ENCODE measurements around the gene SPAG17. TPM values are rescaled to one million over a fixed set of nuclear protein-coding genes. Genes with fewer than 3 reads are reported as not detected.

SPAG17 gene
- total RNA-seq, 1 donor from 2014 or later, result 0.30 TPM

DNA sequence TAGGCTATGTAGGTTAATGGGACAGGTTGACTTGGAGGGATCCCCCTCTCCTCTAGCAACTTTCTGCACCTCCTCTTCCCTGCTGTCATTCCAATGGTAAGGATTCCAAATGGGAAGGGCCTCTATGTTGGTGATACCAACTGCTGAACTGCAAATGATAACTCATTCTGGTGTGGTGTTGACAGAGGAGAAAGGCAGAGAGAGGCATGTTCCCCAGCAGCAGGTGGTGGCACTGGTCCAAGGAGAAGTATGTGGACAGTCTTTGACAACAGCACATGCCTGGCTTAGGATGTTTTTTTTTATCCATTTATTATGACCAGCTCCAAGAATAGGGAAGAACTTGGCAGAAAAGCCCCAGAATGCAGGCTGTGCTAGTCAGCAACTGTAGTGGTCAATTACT, 19.6 kb upstream of the SPAG17 start:
- H3K4me1 Mint-ChIP-seq (ENCODE audit: low read depth), result peaks cover 12% of the 10 kb centered on the region
- no peaks in the 10 kb centered on the region for H3K9me3 Mint-ChIP-seq (ENCODE audit: low read depth)
- H3K36me3 Mint-ChIP-seq (ENCODE audit: low read depth), result no peaks in the 10 kb centered on the region
- no peak for DNase-seq (ENCODE audit: low spot score)
- no peaks in the 10 kb centered on the region for H3K27me3 Mint-ChIP-seq (ENCODE audit: low read depth)
- no peak overlapping the region for H3K27ac Mint-ChIP-seq (ENCODE audit: unreplicated experiment)
- TF ChIP-seq, protein P1, sequence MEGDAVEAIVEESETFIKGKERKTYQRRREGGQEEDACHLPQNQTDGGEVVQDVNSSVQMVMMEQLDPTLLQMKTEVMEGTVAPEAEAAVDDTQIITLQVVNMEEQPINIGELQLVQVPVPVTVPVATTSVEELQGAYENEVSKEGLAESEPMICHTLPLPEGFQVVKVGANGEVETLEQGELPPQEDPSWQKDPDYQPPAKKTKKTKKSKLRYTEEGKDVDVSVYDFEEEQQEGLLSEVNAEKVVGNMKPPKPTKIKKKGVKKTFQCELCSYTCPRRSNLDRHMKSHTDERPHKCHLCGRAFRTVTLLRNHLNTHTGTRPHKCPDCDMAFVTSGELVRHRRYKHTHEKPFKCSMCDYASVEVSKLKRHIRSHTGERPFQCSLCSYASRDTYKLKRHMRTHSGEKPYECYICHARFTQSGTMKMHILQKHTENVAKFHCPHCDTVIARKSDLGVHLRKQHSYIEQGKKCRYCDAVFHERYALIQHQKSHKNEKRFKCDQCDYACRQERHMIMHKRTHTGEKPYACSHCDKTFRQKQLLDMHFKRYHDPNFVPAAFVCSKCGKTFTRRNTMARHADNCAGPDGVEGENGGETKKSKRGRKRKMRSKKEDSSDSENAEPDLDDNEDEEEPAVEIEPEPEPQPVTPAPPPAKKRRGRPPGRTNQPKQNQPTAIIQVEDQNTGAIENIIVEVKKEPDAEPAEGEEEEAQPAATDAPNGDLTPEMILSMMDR (IDR thresholded peaks at IDR 0.05), result no peak
- no peak overlapping the region for H3K4me3 Mint-ChIP-seq (ENCODE audit: unreplicated experiment)

DNA sequence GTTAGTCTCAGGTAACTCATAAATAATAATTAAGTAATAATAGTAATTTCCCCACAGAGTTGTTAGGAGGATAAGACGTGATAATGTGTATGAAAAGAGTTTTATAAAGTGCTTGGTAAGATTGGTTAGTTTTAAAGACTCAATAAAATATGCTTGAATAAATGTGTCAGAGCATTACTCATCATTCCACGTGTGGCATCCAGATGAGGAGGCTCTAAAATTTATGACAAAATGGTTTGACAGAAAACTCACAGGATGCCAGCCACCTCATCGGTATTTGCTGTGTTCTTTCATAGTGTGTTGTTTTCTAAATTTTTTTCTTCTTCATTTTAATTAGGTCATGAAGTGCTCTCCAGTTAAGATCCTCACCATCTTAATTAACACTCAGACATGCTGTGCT, 19.1 kb upstream of the SPAG17 start:
- Mint-ChIP-seq H3K27me3 (ENCODE audit: low read depth) (no peaks in the 10 kb centered on the region), H3K36me3 (ENCODE audit: low read depth) (no peaks in the 10 kb centered on the region), H3K4me1 (ENCODE audit: low read depth) (peaks cover 12% of the 10 kb centered on the region), H3K9me3 (ENCODE audit: low read depth) (no peaks in the 10 kb centered on the region), H3K4me3 (ENCODE audit: unreplicated experiment) (no peak overlapping the region), H3K27ac (ENCODE audit: unreplicated experiment) (no peak overlapping the region)
- DNase-seq (ENCODE audit: low spot score), result no peak
- TF ChIP-seq, protein P1 (IDR thresholded peaks at IDR 0.05), result no peak

DNA sequence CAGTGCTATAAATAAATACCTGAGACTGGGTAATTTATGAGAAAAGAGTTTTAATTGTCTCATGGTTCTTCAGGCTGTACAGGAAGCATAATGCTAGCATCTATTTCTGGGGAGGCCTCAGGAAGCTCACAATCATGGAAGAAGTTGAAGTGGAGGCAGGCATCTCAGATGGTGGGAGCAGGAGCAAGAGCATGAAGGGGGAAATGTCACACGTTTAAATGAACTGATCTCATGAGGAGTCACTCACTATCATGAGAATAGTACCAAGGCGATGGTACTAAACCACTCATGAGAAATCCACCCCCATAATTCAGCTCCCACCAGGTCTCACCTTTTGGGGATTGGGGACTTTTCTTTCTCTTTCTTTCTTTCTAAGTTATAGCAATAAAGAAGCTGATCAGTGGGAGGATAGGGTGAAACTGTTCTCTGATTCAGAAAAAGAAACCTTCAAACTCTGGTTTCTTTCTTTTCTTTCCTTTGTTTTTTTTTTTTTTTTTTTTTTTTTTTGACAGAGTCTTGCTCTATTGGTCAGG, 17.1 kb upstream of the SPAG17 start:
- Mint-ChIP-seq H3K4me3 (ENCODE audit: unreplicated experiment) (no peak overlapping the region), H3K9me3 (ENCODE audit: low read depth) (no peaks in the 10 kb centered on the region), H3K27me3 (ENCODE audit: low read depth) (no peaks in the 10 kb centered on the region), H3K27ac (ENCODE audit: unreplicated experiment) (no peak overlapping the region), H3K36me3 (ENCODE audit: low read depth) (no peaks in the 10 kb centered on the region), H3K4me1 (ENCODE audit: low read depth) (peaks cover 3% of the 10 kb centered on the region)
- DNase-seq (ENCODE audit: low spot score), result no peak
- TF ChIP-seq, protein P1 (IDR thresholded peaks at IDR 0.05), result no peak

DNA sequence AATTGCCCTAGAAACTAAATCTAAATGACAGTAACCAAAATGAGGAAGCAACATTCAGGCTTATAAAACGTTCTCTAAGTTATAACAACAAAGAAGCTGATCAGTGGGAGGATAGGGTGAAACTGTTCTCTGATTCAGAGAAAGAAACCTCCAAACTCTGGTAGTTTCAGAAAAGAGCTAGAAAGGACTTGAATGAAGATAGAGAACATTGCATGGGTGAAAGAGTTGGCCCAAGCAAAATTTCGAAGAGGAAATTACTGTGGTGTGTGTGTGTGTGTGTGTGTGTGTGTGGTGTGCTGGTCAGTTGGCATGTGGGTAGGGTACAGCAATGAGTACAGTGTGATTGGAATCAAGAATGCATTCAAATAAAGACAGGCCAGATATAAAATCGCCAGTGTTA, 16.5 kb upstream of the SPAG17 start:
- Mint-ChIP-seq H3K27me3 (ENCODE audit: low read depth) (no peaks in the 10 kb centered on the region), H3K4me3 (ENCODE audit: unreplicated experiment) (no peak overlapping the region)
- DNase-seq (ENCODE audit: low spot score), result no peak

DNA sequence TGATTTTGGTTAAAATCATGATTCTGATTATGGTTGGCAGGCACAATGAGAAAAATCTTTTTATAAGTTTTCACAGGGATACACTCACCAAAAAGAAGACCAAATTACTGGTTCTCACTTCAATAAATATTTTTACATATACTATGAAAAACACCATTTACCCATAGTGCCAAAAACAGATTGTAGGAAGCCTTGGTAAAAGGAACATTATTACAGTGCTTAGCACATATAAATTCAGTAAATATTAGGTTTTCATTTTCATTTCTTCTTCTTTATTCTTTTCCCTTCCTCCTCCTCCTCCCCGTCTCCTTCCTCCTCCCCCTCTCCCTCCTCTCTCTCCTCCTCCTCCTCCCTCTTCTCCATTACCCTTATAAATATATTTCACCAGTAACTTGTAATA, 15.8 kb upstream of the SPAG17 start:
- TF ChIP-seq, protein P1 (IDR thresholded peaks at IDR 0.05), result no peak
- no peaks in the 10 kb centered on the region for H3K9me3 Mint-ChIP-seq (ENCODE audit: low read depth)
- DNase-seq (ENCODE audit: low spot score), result no peak
- H3K36me3 Mint-ChIP-seq (ENCODE audit: low read depth), result no peaks in the 10 kb centered on the region
- H3K4me1 Mint-ChIP-seq (ENCODE audit: low read depth), result peaks cover 3% of the 10 kb centered on the region
- H3K27ac Mint-ChIP-seq (ENCODE audit: unreplicated experiment), result no peak overlapping the region
- no peak overlapping the region for H3K4me3 Mint-ChIP-seq (ENCODE audit: unreplicated experiment)
- H3K27me3 Mint-ChIP-seq (ENCODE audit: low read depth), result no peaks in the 10 kb centered on the region

More for the DNA sequence above, 16.5 kb upstream of the SPAG17 start:
- TF ChIP-seq, protein P1 (IDR thresholded peaks at IDR 0.05), result no peak
- Mint-ChIP-seq H3K36me3 (ENCODE audit: low read depth) (no peaks in the 10 kb centered on the region), H3K9me3 (ENCODE audit: low read depth) (no peaks in the 10 kb centered on the region), H3K27ac (ENCODE audit: unreplicated experiment) (no peak overlapping the region), H3K4me1 (ENCODE audit: low read depth) (peaks cover 3% of the 10 kb centered on the region)

Data from chondrocyte (in vitro differentiated cells).